GM23338 (cell line): Measurements from ENCODE around the gene IGSF21.

Source experiments
- CREB1 ChIP-seq: fragments of 250-450 bp; sonication (Bioruptor Pico); IDR thresholded peaks from 2 replicates; pipeline ENCODE4 v1.5.0; 2020; ENCODE audit warnings: low read depth, mild to moderate bottlenecking, moderate library complexity
- CTCF ChIP-seq, 2 experiments: fragments of 200-600 bp in 1 of 2; sonication (generic) in 1 of 2; conservative IDR thresholded peaks; 2 replicates each; pipeline versions ENCODE4 v1.5.1 to v1.6.1; 2016 to 2017; ENCODE audit warnings: antibody characterized with exemption in 2 of 2, low read depth in 2 of 2, mild to moderate bottlenecking in 2 of 2, moderate library complexity in 1 of 2
- ETS1 ChIP-seq: IDR thresholded peaks from 2 replicates; pipeline ENCODE4 v1.6.1; 2016; ENCODE audit warnings: antibody characterized with exemption
- EZH2 ChIP-seq: fragments of 200-600 bp; sonication (generic); IDR thresholded peaks from one replicate; pipeline ENCODE4 v1.8.0; 2017; ENCODE audit warnings: antibody characterized with exemption, mild to moderate bottlenecking, low read depth; ENCODE audit not compliant: unreplicated experiment
- EZH2phosphoT487 ChIP-seq: fragments of 200-600 bp; sonication (generic); IDR thresholded peaks from one replicate; pipeline ENCODE4 v1.8.1; 2018; ENCODE audit warnings: antibody characterized with exemption; ENCODE audit not compliant: unreplicated experiment
- JUNB ChIP-seq: IDR thresholded peaks from one replicate; pipeline ENCODE4 v1.6.1; 2016; ENCODE audit warnings: antibody characterized with exemption; ENCODE audit not compliant: unreplicated experiment
- NANOG ChIP-seq: IDR thresholded peaks from 2 replicates; pipeline ENCODE4 v1.6.1; 2016; ENCODE audit warnings: antibody characterized with exemption, borderline replicate concordance
- POLR2AphosphoS5 ChIP-seq: IDR thresholded peaks from 2 replicates; pipeline ENCODE4 v1.6.1; 2016; ENCODE audit warnings: antibody characterized with exemption, low read depth
- STAT1 ChIP-seq: IDR thresholded peaks from one replicate; pipeline ENCODE4 v1.6.1; 2016; ENCODE audit warnings: antibody characterized with exemption; ENCODE audit not compliant: unreplicated experiment
- ZNF114 ChIP-seq: fragments of 250-450 bp; sonication (Bioruptor Pico); IDR thresholded peaks from 2 replicates; pipeline ENCODE4 v1.5.0; 2020; ENCODE audit warnings: mild to moderate bottlenecking, moderate library complexity
- ZNF331 ChIP-seq: fragments of 250-450 bp; sonication (Bioruptor Pico); IDR thresholded peaks from 2 replicates; pipeline ENCODE4 v1.5.0; 2020; ENCODE audit warnings: low read depth, mild to moderate bottlenecking, moderate library complexity
- TF ChIP-seq, protein P1 (sequence below): IDR thresholded peaks from one replicate; pipeline ENCODE4 v1.6.1; 2018; ENCODE audit warnings: antibody characterized with exemption; ENCODE audit not compliant: unreplicated experiment
- TF ChIP-seq, protein P2 (sequence below): fragments of 250-450 bp; sonication (Bioruptor Pico); IDR thresholded peaks from 2 replicates; pipeline ENCODE4 v1.5.0; 2020; ENCODE audit warnings: mild to moderate bottlenecking, moderate library complexity

DNA sequence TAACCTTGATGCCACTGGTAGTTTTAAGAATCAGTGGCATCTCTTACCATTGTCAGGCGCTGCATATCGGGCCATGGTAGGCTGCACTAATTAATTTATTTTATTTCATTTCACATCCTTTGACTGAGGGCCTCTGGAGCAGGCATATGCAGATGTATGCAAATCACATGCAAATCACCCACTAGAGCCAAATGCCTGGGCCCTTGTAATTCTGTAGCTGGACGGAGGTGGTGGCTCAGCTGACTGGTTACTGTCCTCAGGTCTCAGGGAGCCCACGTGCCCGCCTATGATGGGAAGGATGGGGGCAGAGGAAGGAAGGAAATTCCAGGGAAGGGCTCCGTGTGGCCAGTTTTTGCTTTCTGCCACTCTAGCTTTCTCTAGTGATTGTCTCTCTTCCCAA, 122.7 kb downstream of the IGSF21 start:
- no peak for TF ChIP-seq CTCF (conservative IDR thresholded peaks at IDR 0.05; ENCODE audit: low read depth in 2 of 2)
- no peak for TF ChIP-seq EZH2phosphoT487
- no peak for TF ChIP-seq CREB1
- no peak for TF ChIP-seq EZH2
- TF ChIP-seq, protein P1, sequence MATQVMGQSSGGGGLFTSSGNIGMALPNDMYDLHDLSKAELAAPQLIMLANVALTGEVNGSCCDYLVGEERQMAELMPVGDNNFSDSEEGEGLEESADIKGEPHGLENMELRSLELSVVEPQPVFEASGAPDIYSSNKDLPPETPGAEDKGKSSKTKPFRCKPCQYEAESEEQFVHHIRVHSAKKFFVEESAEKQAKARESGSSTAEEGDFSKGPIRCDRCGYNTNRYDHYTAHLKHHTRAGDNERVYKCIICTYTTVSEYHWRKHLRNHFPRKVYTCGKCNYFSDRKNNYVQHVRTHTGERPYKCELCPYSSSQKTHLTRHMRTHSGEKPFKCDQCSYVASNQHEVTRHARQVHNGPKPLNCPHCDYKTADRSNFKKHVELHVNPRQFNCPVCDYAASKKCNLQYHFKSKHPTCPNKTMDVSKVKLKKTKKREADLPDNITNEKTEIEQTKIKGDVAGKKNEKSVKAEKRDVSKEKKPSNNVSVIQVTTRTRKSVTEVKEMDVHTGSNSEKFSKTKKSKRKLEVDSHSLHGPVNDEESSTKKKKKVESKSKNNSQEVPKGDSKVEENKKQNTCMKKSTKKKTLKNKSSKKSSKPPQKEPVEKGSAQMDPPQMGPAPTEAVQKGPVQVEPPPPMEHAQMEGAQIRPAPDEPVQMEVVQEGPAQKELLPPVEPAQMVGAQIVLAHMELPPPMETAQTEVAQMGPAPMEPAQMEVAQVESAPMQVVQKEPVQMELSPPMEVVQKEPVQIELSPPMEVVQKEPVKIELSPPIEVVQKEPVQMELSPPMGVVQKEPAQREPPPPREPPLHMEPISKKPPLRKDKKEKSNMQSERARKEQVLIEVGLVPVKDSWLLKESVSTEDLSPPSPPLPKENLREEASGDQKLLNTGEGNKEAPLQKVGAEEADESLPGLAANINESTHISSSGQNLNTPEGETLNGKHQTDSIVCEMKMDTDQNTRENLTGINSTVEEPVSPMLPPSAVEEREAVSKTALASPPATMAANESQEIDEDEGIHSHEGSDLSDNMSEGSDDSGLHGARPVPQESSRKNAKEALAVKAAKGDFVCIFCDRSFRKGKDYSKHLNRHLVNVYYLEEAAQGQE = no peak
- no peak for TF ChIP-seq POLR2AphosphoS5
- no peak for TF ChIP-seq STAT1
- no peak for TF ChIP-seq ETS1
- TF ChIP-seq ZNF114 (CRISPR knock-in tag) = no peak
- no peak for TF ChIP-seq JUNB
- no peak for TF ChIP-seq ZNF331
- TF ChIP-seq, protein P2, sequence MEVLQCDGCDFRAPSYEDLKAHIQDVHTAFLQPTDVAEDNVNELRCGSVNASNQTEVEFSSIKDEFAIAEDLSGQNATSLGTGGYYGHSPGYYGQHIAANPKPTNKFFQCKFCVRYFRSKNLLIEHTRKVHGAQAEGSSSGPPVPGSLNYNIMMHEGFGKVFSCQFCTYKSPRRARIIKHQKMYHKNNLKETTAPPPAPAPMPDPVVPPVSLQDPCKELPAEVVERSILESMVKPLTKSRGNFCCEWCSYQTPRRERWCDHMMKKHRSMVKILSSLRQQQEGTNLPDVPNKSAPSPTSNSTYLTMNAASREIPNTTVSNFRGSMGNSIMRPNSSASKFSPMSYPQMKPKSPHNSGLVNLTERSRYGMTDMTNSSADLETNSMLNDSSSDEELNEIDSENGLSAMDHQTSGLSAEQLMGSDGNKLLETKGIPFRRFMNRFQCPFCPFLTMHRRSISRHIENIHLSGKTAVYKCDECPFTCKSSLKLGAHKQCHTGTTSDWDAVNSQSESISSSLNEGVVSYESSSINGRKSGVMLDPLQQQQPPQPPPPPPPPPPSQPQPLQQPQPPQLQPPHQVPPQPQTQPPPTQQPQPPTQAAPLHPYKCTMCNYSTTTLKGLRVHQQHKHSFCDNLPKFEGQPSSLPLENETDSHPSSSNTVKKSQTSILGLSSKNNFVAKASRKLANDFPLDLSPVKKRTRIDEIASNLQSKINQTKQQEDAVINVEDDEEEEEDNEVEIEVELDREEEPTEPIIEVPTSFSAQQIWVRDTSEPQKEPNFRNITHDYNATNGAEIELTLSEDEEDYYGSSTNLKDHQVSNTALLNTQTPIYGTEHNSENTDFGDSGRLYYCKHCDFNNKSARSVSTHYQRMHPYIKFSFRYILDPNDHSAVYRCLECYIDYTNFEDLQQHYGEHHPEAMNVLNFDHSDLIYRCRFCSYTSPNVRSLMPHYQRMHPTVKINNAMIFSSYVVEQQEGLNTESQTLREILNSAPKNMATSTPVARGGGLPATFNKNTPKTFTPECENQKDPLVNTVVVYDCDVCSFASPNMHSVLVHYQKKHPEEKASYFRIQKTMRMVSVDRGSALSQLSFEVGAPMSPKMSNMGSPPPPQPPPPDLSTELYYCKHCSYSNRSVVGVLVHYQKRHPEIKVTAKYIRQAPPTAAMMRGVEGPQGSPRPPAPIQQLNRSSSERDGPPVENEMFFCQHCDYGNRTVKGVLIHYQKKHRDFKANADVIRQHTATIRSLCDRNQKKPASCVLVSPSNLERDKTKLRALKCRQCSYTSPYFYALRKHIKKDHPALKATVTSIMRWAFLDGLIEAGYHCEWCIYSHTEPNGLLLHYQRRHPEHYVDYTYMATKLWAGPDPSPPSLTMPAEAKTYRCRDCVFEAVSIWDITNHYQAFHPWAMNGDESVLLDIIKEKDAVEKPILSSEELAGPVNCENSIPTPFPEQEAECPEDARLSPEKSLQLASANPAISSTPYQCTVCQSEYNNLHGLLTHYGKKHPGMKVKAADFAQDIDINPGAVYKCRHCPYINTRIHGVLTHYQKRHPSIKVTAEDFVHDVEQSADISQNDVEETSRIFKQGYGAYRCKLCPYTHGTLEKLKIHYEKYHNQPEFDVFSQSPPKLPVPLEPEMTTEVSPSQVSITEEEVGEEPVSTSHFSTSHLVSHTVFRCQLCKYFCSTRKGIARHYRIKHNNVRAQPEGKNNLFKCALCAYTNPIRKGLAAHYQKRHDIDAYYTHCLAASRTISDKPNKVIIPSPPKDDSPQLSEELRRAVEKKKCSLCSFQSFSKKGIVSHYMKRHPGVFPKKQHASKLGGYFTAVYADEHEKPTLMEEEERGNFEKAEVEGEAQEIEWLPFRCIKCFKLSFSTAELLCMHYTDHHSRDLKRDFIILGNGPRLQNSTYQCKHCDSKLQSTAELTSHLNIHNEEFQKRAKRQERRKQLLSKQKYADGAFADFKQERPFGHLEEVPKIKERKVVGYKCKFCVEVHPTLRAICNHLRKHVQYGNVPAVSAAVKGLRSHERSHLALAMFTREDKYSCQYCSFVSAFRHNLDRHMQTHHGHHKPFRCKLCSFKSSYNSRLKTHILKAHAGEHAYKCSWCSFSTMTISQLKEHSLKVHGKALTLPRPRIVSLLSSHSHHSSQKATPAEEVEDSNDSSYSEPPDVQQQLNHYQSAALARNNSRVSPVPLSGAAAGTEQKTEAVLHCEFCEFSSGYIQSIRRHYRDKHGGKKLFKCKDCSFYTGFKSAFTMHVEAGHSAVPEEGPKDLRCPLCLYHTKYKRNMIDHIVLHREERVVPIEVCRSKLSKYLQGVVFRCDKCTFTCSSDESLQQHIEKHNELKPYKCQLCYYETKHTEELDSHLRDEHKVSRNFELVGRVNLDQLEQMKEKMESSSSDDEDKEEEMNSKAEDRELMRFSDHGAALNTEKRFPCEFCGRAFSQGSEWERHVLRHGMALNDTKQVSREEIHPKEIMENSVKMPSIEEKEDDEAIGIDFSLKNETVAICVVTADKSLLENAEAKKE = no peak
- TF ChIP-seq NANOG = no peak
